ENCODE results near the gene ZRANB1.

DNA sequence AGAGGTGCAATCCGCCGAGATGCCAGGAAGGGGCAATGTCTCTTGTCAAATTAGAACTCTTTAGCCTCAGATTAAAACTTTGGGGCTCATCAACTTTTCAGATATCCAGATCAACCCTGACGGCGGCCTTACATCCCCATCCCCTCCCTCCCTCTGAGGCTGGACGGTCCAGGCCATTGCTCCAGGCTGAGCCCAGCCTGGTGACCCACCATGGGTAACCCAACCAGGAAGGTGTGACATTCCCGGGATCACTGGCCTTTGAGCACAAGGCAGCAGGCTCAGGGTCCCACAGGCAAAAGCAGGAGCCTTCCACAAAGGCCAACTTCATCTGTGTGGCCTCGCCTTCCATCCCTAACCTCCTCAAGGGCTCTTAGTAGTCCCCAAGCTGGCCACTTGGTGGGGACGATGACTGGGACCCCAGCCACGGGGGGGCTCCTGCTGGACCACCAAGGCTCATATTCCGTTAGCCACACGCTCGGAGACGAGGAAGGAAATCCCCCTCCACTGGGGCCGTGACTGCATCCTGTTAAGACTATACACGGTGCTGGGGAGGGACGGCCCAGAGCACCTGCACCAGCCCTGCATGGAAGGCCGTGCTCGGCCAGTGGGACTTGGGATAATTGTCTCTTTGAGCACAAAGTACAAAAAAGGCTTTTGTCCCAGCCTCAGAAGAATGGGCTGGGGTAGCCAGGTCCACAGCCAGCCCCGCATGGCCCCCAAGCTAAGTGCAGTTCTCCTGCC is 62.8 kb downstream of the ZRANB1 start:
- TF ChIP-seq BMI1 (IDR thresholded peaks at IDR 0.05; ENCODE audit: borderline replicate concordance) (no peak), JUND (IDR thresholded peaks at IDR 0.05; ENCODE audit: low read depth, low read length) (no peak), POLR2A (IDR thresholded peaks at IDR 0.05; ENCODE audit: low read depth, low read length) (no peak), RFX5 (IDR thresholded peaks at IDR 0.05; ENCODE audit: low read depth, low read length) (no peak), KAT2A (conservative IDR thresholded peaks at IDR 0.05; ENCODE audit: control insufficient read depth, low read depth, low read length) (no peak), POLR2AphosphoS5 (IDR thresholded peaks at IDR 0.05; ENCODE audit: low read length) (no peak), EGR1 (IDR thresholded peaks at IDR 0.05; ENCODE audit: borderline replicate concordance in 1 of 2, low read depth in 2 of 2, low read length in 2 of 2) (no peak), TARDBP (IDR thresholded peaks at IDR 0.05; ENCODE audit: borderline replicate concordance) (no peak), ZNF24 (IDR thresholded peaks at IDR 0.05) (no peak), SPI1 (IDR thresholded peaks at IDR 0.05; ENCODE audit: borderline replicate concordance, insufficient read depth, low read depth, low read length) (no peak)
- TF ChIP-seq, protein P1, sequence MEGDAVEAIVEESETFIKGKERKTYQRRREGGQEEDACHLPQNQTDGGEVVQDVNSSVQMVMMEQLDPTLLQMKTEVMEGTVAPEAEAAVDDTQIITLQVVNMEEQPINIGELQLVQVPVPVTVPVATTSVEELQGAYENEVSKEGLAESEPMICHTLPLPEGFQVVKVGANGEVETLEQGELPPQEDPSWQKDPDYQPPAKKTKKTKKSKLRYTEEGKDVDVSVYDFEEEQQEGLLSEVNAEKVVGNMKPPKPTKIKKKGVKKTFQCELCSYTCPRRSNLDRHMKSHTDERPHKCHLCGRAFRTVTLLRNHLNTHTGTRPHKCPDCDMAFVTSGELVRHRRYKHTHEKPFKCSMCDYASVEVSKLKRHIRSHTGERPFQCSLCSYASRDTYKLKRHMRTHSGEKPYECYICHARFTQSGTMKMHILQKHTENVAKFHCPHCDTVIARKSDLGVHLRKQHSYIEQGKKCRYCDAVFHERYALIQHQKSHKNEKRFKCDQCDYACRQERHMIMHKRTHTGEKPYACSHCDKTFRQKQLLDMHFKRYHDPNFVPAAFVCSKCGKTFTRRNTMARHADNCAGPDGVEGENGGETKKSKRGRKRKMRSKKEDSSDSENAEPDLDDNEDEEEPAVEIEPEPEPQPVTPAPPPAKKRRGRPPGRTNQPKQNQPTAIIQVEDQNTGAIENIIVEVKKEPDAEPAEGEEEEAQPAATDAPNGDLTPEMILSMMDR (IDR thresholded peaks at IDR 0.05 in 2 of 3, conservative IDR thresholded peaks at IDR 0.05 in 1 of 3; ENCODE audit: control insufficient read depth in 2 of 3, extremely low read depth in 1 of 3, insufficient read depth in 1 of 3, low read depth in 3 of 3, low read length in 3 of 3) = no peak
